ENCODE results near the gene XRCC2. TPM values are rescaled to one million over a fixed set of nuclear protein-coding genes. Genes with fewer than 3 reads are reported as not detected.
"Not testable (repeated sequence)": the region's sequence is repeated elsewhere in the genome, so short reads cannot be mapped to it uniquely, and the experiment has no call there.

The XRCC2 gene
- polyA plus RNA-seq, 1 donor from 2014 or later = 0.89 TPM

- H3K4me3 ChIP-seq (ENCODE audit: low read length); H3K9me3 ChIP-seq (ENCODE audit: low read length); H3K36me3 ChIP-seq (ENCODE audit: insufficient read depth, low read length); H3K27ac ChIP-seq (ENCODE audit: low read length); H3K9ac ChIP-seq (ENCODE audit: low read length); H2AFZ ChIP-seq (ENCODE audit: low read depth, low read length); H3K27me3 ChIP-seq (ENCODE audit: insufficient read depth, low read depth, low read length); H3K9me2 ChIP-seq (ENCODE audit: insufficient read depth, low read length); H3F3A ChIP-seq (ENCODE audit: insufficient read depth, low read length, poor library complexity, severe bottlenecking); H3K79me2 ChIP-seq (replicated peaks; ENCODE audit: insufficient read depth, low read length); H3K4me2 ChIP-seq (ENCODE audit: low read length); H4K20me1 ChIP-seq (ENCODE audit: insufficient read depth): not testable (repeated sequence)
Observed at GRCh38 chr7:152712412-152713042, 36.6 kb upstream of the XRCC2 start.

DNA sequence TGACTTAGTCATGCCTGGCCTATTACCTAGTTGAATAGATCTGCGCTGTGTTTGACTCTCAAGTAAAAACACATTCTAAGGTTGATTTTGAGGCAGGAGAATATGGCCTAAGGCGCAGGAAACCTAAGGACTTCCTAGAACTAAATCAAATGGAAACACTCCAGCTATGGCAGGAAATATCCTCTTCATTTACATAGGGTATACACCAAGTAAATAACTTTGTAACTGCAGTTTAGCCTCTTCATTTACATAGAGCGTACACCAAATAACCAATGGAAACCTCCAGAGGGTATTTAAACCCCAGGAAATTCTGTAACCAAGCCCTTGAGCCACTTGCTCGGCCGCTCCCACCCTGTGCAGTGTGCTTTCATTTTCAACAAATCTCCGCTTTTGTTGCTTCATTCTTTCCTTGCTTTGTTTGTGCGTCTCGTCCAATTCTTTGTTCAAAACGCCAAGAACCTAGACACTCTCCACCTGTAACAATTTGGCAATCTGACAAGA lies 35.6 kb upstream of the XRCC2 start:
- Histone ChIP-seq H3K27ac (ENCODE audit: low read length) (no peak overlapping the region), H3K4me2 (ENCODE audit: low read length) (no peak overlapping the region), H3K9me2 (ENCODE audit: insufficient read depth, low read length) (no peaks in the 10 kb centered on the region), H3K9me3 (ENCODE audit: low read length) (no peaks in the 10 kb centered on the region), H3F3A (ENCODE audit: insufficient read depth, low read length, poor library complexity, severe bottlenecking) (no peaks in the 10 kb centered on the region), H3K79me2 (replicated peaks; ENCODE audit: insufficient read depth, low read length) (no peaks in the 10 kb centered on the region), H4K20me1 (ENCODE audit: insufficient read depth) (no peaks in the 10 kb centered on the region), H3K27me3 (ENCODE audit: insufficient read depth, low read depth, low read length) (no peaks in the 10 kb centered on the region), H3K36me3 (ENCODE audit: insufficient read depth, low read length) (no peaks in the 10 kb centered on the region), H3K9ac (ENCODE audit: low read length) (no peak overlapping the region), H3K4me3 (ENCODE audit: low read length) (no peak overlapping the region), H2AFZ (ENCODE audit: low read depth, low read length) (no peak overlapping the region)
- no peak for TF ChIP-seq EZH2 (IDR thresholded peaks at IDR 0.05; ENCODE audit: borderline replicate concordance, insufficient read depth, low read length, poor library complexity, severe bottlenecking)
- TF ChIP-seq SMC3 (conservative IDR thresholded peaks at IDR 0.05; ENCODE audit: poor library complexity) = no peak
- no peak for TF ChIP-seq RAD21 (conservative IDR thresholded peaks at IDR 0.05)
- TF ChIP-seq, protein P1, sequence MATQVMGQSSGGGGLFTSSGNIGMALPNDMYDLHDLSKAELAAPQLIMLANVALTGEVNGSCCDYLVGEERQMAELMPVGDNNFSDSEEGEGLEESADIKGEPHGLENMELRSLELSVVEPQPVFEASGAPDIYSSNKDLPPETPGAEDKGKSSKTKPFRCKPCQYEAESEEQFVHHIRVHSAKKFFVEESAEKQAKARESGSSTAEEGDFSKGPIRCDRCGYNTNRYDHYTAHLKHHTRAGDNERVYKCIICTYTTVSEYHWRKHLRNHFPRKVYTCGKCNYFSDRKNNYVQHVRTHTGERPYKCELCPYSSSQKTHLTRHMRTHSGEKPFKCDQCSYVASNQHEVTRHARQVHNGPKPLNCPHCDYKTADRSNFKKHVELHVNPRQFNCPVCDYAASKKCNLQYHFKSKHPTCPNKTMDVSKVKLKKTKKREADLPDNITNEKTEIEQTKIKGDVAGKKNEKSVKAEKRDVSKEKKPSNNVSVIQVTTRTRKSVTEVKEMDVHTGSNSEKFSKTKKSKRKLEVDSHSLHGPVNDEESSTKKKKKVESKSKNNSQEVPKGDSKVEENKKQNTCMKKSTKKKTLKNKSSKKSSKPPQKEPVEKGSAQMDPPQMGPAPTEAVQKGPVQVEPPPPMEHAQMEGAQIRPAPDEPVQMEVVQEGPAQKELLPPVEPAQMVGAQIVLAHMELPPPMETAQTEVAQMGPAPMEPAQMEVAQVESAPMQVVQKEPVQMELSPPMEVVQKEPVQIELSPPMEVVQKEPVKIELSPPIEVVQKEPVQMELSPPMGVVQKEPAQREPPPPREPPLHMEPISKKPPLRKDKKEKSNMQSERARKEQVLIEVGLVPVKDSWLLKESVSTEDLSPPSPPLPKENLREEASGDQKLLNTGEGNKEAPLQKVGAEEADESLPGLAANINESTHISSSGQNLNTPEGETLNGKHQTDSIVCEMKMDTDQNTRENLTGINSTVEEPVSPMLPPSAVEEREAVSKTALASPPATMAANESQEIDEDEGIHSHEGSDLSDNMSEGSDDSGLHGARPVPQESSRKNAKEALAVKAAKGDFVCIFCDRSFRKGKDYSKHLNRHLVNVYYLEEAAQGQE (IDR thresholded peaks at IDR 0.05; ENCODE audit: borderline replicate concordance) = no peak
- TF ChIP-seq EP300 (conservative IDR thresholded peaks at IDR 0.05; ENCODE audit: poor library complexity, severe bottlenecking) = no peak
- TF ChIP-seq MXI1 (conservative IDR thresholded peaks at IDR 0.05; ENCODE audit: poor library complexity, severe bottlenecking) = no peak
- TF ChIP-seq TAF1 (IDR thresholded peaks at IDR 0.05; ENCODE audit: low read depth) = no peak
- no peak for TF ChIP-seq POLR2AphosphoS5 (IDR thresholded peaks at IDR 0.05)
- TF ChIP-seq, protein P2, sequence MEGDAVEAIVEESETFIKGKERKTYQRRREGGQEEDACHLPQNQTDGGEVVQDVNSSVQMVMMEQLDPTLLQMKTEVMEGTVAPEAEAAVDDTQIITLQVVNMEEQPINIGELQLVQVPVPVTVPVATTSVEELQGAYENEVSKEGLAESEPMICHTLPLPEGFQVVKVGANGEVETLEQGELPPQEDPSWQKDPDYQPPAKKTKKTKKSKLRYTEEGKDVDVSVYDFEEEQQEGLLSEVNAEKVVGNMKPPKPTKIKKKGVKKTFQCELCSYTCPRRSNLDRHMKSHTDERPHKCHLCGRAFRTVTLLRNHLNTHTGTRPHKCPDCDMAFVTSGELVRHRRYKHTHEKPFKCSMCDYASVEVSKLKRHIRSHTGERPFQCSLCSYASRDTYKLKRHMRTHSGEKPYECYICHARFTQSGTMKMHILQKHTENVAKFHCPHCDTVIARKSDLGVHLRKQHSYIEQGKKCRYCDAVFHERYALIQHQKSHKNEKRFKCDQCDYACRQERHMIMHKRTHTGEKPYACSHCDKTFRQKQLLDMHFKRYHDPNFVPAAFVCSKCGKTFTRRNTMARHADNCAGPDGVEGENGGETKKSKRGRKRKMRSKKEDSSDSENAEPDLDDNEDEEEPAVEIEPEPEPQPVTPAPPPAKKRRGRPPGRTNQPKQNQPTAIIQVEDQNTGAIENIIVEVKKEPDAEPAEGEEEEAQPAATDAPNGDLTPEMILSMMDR (IDR thresholded peaks at IDR 0.05; ENCODE audit: poor library complexity, severe bottlenecking) = no peak

- Histone ChIP-seq H3F3A (ENCODE audit: insufficient read depth, low read length, poor library complexity, severe bottlenecking) (no peaks in the 10 kb centered on the region), H3K27me3 (ENCODE audit: insufficient read depth, low read depth, low read length) (no peaks in the 10 kb centered on the region), H4K20me1 (ENCODE audit: insufficient read depth) (no peaks in the 10 kb centered on the region), H3K9ac (ENCODE audit: low read length) (no peak overlapping the region), H3K36me3 (ENCODE audit: insufficient read depth, low read length) (no peaks in the 10 kb centered on the region), H3K79me2 (replicated peaks; ENCODE audit: insufficient read depth, low read length) (no peaks in the 10 kb centered on the region), H3K4me2 (ENCODE audit: low read length) (no peak overlapping the region), H3K9me2 (ENCODE audit: insufficient read depth, low read length) (no peaks in the 10 kb centered on the region), H2AFZ (ENCODE audit: low read depth, low read length) (no peak overlapping the region), H3K9me3 (ENCODE audit: low read length) (no peaks in the 10 kb centered on the region), H3K27ac (ENCODE audit: low read length) (no peak overlapping the region), H3K4me3 (ENCODE audit: low read length) (no peak overlapping the region)
- TF ChIP-seq POLR2AphosphoS5 (IDR thresholded peaks at IDR 0.05) (no peak), TAF1 (IDR thresholded peaks at IDR 0.05; ENCODE audit: low read depth) (no peak), EZH2 (IDR thresholded peaks at IDR 0.05; ENCODE audit: borderline replicate concordance, insufficient read depth, low read length, poor library complexity, severe bottlenecking) (no peak), RAD21 (conservative IDR thresholded peaks at IDR 0.05) (no peak), SMC3 (conservative IDR thresholded peaks at IDR 0.05; ENCODE audit: poor library complexity) (no peak), EP300 (conservative IDR thresholded peaks at IDR 0.05; ENCODE audit: poor library complexity, severe bottlenecking) (no peak), MXI1 (conservative IDR thresholded peaks at IDR 0.05; ENCODE audit: poor library complexity, severe bottlenecking) (no peak)
- TF ChIP-seq, protein P2 (IDR thresholded peaks at IDR 0.05; ENCODE audit: poor library complexity, severe bottlenecking) = no peak
- TF ChIP-seq, protein P1 (IDR thresholded peaks at IDR 0.05; ENCODE audit: borderline replicate concordance) = no peak
Observed at GRCh38 chr7:152710153-152710442, 34.2 kb upstream of the XRCC2 start.

Measured in neural cell (in vitro differentiated cells).